ENCODE measurements around the gene SPAG17.

SPAG17 gene

DNA sequence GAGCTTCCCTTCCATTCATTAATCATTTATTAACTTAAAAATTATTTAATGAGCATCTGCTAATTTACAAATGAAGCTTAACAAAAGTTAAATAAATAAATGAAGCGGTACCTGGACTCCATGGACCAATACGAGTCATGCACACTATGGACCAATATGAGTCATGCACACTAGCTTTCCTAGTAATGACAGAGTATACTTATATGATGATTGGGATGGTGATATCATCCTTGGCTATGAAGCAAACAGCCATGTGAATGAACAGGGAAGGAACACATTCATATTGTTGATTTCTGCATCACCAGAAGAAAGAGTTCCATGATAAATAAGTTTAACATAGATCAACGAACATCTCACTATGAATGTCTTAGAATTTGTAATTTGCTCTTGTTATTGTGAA lies 109.9 kb downstream of the SPAG17 start:
- TF ChIP-seq, protein P1, sequence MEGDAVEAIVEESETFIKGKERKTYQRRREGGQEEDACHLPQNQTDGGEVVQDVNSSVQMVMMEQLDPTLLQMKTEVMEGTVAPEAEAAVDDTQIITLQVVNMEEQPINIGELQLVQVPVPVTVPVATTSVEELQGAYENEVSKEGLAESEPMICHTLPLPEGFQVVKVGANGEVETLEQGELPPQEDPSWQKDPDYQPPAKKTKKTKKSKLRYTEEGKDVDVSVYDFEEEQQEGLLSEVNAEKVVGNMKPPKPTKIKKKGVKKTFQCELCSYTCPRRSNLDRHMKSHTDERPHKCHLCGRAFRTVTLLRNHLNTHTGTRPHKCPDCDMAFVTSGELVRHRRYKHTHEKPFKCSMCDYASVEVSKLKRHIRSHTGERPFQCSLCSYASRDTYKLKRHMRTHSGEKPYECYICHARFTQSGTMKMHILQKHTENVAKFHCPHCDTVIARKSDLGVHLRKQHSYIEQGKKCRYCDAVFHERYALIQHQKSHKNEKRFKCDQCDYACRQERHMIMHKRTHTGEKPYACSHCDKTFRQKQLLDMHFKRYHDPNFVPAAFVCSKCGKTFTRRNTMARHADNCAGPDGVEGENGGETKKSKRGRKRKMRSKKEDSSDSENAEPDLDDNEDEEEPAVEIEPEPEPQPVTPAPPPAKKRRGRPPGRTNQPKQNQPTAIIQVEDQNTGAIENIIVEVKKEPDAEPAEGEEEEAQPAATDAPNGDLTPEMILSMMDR (IDR thresholded peaks at IDR 0.05; ENCODE audit: control extremely low read depth, extremely low read depth, low read depth, missing control alignments): no peak
- DNase-seq (ENCODE audit: extremely low spot score): no peak
- ChIA-PET POLR2A (no interaction called here), CTCF (interaction anchor here (1.1 kb wide), 1 partner anchor 9 kb away, joined by 4 read pairs; no protein-coding TSS in a partner anchor)

DNA sequence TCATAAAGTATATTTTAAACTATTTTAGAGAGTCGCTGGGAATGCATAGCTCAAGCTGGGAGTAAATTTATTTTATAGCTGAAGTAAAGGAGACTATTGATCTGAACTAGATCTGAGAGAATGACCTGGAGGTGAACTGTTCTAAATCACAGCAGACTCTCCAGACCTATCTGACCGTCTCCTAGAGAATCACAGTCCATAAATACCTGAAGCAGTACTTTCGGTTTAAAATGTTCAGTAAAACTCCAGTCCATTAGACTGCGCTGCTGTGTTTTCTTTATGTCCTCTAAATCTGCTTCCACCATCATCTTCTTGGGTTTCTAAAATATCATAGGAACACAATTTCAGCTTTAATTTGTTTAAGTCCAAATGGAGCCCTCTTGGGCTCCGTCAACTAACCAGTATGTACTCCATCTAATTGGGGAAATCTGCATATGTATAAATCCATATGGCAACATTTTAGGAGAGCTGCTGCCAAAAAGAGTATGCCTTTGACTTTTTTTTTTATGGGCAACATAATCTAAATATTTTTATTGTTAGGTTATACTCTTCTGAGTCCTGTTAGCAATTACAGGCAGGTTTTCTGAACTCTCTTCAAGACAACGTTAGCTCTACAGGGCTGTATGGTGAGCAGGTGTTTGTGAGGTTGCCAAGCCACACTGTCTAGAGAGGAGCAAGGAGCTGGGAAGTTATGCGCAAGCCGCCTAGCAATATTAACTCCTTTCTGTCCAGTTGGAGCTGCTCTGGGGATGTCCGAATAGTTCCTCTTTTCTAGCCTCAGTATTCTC lies 111.2 kb downstream of the SPAG17 start:
- DNase-seq (ENCODE audit: extremely low spot score): no peak
- TF ChIP-seq, protein P1 (IDR thresholded peaks at IDR 0.05; ENCODE audit: control extremely low read depth, extremely low read depth, low read depth, missing control alignments): no peak
- CTCF ChIA-PET: interaction anchor here (1.1 to 1.5 kb wide), 2 partner anchors 8 to 9 kb away, joined by 4 read pairs; no protein-coding TSS in a partner anchor
- POLR2A ChIA-PET: no interaction called here

DNA sequence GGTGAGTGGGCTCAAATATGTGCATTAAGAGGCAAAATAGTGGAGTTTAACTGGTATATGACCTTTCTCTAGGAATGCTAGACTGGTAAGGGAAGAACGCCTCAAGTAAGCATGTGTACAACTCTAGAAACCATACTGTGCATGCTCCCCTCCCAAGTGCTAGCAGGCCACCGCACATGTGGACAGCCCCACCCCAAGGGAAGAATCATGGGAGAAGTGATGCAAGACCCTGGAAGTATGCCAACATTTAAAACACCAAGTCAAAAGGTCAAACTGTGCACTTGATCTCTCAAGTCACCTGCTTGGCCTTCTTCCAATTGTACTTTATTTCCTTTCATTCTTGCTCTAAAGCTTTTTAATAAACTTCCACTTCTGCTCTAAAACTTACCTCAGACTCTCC lies 135.0 kb downstream of the SPAG17 start:
- DNase-seq (ENCODE audit: extremely low spot score): no peak
- ChIA-PET POLR2A (no interaction called here), CTCF (no interaction called here)
- TF ChIP-seq, protein P1 (IDR thresholded peaks at IDR 0.05; ENCODE audit: control extremely low read depth, extremely low read depth, low read depth, missing control alignments): no peak

DNA sequence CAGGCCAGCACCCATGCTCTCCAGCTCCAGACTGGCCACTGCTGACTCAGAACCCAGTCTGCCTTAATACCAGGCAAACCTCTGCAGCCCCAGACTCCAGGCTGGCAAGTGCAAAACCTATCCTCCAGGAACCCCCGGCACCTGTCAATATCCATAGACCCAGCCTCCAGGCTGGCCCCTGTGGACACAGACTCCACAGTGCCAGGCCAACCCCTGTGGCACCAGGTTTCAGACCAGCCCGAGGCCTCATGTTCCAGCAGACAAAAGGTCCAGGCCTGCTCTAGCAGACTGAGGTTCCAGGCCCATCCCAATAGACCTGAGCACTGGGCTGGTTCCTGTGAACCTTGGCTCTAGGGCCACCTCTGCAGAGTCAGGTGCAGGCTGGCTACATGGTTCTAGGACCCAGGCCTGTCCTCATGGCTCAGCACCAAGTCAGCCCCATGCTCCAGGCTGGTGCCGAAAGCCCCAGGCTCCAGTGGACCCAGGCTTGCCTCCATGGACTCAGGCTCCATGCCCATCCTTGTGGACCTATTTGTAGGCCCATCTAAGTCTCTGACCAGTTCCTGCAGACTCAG lies 137.3 kb downstream of the SPAG17 start:
- ChIA-PET CTCF (no interaction called here), POLR2A (no interaction called here)
- TF ChIP-seq, protein P1 (IDR thresholded peaks at IDR 0.05; ENCODE audit: control extremely low read depth, extremely low read depth, low read depth, missing control alignments): no peak
- DNase-seq (ENCODE audit: extremely low spot score): no peak

DNA sequence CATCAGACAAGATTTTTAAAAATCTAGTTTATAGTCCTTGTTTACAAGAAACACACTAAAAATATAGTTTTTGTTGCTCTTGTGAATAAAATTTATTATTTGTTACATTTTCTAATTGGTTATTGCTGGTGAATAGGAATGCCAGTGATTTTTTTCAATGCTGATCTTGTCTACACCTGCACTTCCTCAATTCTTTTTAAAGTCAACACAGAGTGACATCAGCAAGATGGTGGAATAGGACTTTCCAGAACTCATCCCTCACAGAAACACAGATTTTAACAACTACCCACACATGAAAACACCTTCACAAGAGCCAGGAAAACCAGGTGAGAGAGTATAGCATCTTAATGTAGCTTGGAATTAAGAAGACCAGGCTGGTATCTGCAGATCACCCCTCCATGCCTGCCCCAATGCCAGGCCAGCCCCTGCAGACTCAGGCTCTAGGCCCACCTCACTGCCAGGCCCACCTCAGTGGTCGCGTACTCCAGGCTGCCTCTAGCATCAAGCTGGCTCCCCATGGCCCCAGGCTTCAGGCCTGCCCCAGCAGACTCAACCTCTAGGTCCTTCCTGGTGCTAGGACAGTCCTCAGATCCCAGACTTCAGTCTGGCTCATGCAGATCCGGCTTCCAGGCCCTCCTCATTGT lies 137.9 kb downstream of the SPAG17 start:
- TF ChIP-seq, protein P1 (IDR thresholded peaks at IDR 0.05; ENCODE audit: control extremely low read depth, extremely low read depth, low read depth, missing control alignments): no peak
- ChIA-PET POLR2A (no interaction called here), CTCF (no interaction called here)
- no peak for DNase-seq (ENCODE audit: extremely low spot score)

DNA sequence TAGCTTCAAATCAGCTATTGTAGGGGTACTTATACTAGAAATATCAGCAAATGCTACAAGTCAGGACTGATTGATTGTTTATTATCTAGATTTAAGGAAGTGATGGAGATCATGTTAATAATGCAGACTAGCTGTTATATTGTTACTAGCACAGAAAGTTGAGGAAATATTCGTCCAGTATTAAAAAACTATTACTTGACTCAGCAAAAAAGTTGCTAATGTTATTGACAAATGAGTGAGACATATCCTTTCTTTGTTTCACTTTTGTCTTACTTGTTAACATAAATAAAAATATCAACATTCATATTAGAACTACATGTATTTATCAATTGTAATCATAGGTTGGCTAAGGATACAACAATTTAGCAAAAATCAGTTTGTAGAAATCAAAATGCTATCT lies 141.4 kb downstream of the SPAG17 start:
- no peak for DNase-seq (ENCODE audit: extremely low spot score)
- TF ChIP-seq, protein P1 (IDR thresholded peaks at IDR 0.05; ENCODE audit: control extremely low read depth, extremely low read depth, low read depth, missing control alignments): no peak
- ChIA-PET CTCF (no interaction called here), POLR2A (no interaction called here)
